H9 (cell line): ENCODE results near the gene SRGAP1. TPM values are rescaled to one million over a fixed set of nuclear protein-coding genes. Genes with fewer than 3 reads are reported as not detected.

Source experiments
- DNase-seq: peaks from one replicate; pipeline ENCODE4 v3.0.0-alpha.2; 2017
- H2AFZ ChIP-seq: one replicate; pipeline ENCODE4 v1.6.1; 2013; ENCODE audit warnings: mild to moderate bottlenecking, low read length, control low read depth, moderate library complexity
- H2AK5ac ChIP-seq: 2 replicates; pipeline ENCODE4 v1.6.1; 2013; ENCODE audit warnings: low read length, control low read depth, mixed read lengths; ENCODE audit not compliant: insufficient read length
- H2BK120ac ChIP-seq: one replicate; pipeline ENCODE4 v1.6.1; 2013; ENCODE audit warnings: low read depth, mild to moderate bottlenecking, low read length, control low read depth, inconsistent platforms; ENCODE audit not compliant: poor library complexity, severe bottlenecking
- H2BK12ac ChIP-seq: 2 replicates; pipeline ENCODE4 v1.6.1; 2013; ENCODE audit warnings: low read length, control low read depth, mixed read lengths, low read depth; ENCODE audit not compliant: insufficient read length
- H2BK15ac ChIP-seq: 2 replicates; pipeline ENCODE4 v1.6.1; 2013; ENCODE audit warnings: low read depth, low read length, control low read depth
- H2BK20ac ChIP-seq: one replicate; pipeline ENCODE4 v1.6.1; 2013; ENCODE audit warnings: low read depth, mild to moderate bottlenecking, low read length, control low read depth, inconsistent platforms; ENCODE audit not compliant: poor library complexity, severe bottlenecking
- H2BK5ac ChIP-seq: 2 replicates; pipeline ENCODE4 v1.6.1; 2013; ENCODE audit warnings: low read length, control low read depth, mixed read lengths; ENCODE audit not compliant: insufficient read length
- H3K14ac ChIP-seq: 2 replicates; pipeline ENCODE4 v1.6.1; 2013; ENCODE audit warnings: low read length, control low read depth; ENCODE audit not compliant: insufficient read depth
- H3K18ac ChIP-seq: 2 replicates; pipeline ENCODE4 v1.6.1; 2013; ENCODE audit warnings: low read depth, mild to moderate bottlenecking, mixed read lengths, low read length, control low read depth; ENCODE audit not compliant: insufficient read length
- H3K23ac ChIP-seq: 2 replicates; pipeline ENCODE4 v1.6.1; 2013; ENCODE audit warnings: low read length, control low read depth, mixed read lengths, low read depth; ENCODE audit not compliant: insufficient read length
- H3K23me2 ChIP-seq: 2 replicates; pipeline ENCODE4 v1.6.1; 2013; ENCODE audit warnings: low read depth, mild to moderate bottlenecking, mixed read lengths, low read length, control low read depth; ENCODE audit not compliant: insufficient read length, poor library complexity, severe bottlenecking
- H3K27ac ChIP-seq: 2 replicates; pipeline ENCODE4 v1.5.1; 2013; ENCODE audit warnings: low read length, control low read depth, mixed read lengths, low read depth; ENCODE audit not compliant: insufficient read length
- H3K27me3 ChIP-seq: 2 replicates; pipeline ENCODE4 v1.6.1; 2013; ENCODE audit warnings: low read length, control low read depth, inconsistent platforms; ENCODE audit not compliant: insufficient read depth
- H3K4ac ChIP-seq: 2 replicates; pipeline ENCODE4 v1.6.1; 2013; ENCODE audit warnings: low read depth, mild to moderate bottlenecking, control low read depth, inconsistent platforms, low read length, moderate library complexity
- H3K4me1 ChIP-seq: 2 replicates; pipeline ENCODE4 v1.6.1; 2013; ENCODE audit warnings: low read length, control low read depth, inconsistent platforms; ENCODE audit not compliant: insufficient read depth
- H3K4me2 ChIP-seq: 2 replicates; pipeline ENCODE4 v1.6.1; 2013; ENCODE audit warnings: low read length, control low read depth, mixed read lengths; ENCODE audit not compliant: insufficient read length, insufficient read depth
- H3K56ac ChIP-seq: 2 replicates; pipeline ENCODE4 v1.6.1; 2013; ENCODE audit warnings: low read depth, mild to moderate bottlenecking, mixed read lengths, low read length, control low read depth; ENCODE audit not compliant: insufficient read length
- H3K79me1 ChIP-seq: 2 replicates; pipeline ENCODE4 v1.6.1; 2013; ENCODE audit warnings: low read depth, mild to moderate bottlenecking, moderate library complexity, low read length, control low read depth, inconsistent platforms; ENCODE audit not compliant: insufficient read depth, poor library complexity, severe bottlenecking
- H3K79me2 ChIP-seq: 2 replicates; pipeline ENCODE4 v1.6.1; 2013; ENCODE audit warnings: low read length, control low read depth, inconsistent platforms; ENCODE audit not compliant: insufficient read depth
- H3K9ac ChIP-seq: 2 replicates; pipeline ENCODE4 v1.6.1; 2013; ENCODE audit warnings: low read length, control low read depth, mixed read lengths; ENCODE audit not compliant: insufficient read length; ENCODE audit errors: extremely low read depth
- H3K9me3 ChIP-seq: one replicate; pipeline ENCODE4 v1.6.1; 2013; ENCODE audit warnings: low read depth, low read length, inconsistent platforms; ENCODE audit not compliant: control insufficient read depth
- H3T11ph ChIP-seq: one replicate; pipeline ENCODE4 v1.6.1; 2013; ENCODE audit warnings: mild to moderate bottlenecking, low read length, control low read depth, inconsistent platforms
- H4K20me1 ChIP-seq: one replicate; pipeline ENCODE4 v1.6.1; 2013; ENCODE audit not compliant: control insufficient read depth, insufficient read length, insufficient read depth
- H4K5ac ChIP-seq: 2 replicates; pipeline ENCODE4 v1.6.1; 2013; ENCODE audit warnings: low read depth, mild to moderate bottlenecking, mixed read lengths, low read length, control low read depth; ENCODE audit not compliant: insufficient read length
- H4K8ac ChIP-seq: replicated peaks from 2 replicates; pipeline ENCODE4 v1.6.1; 2013; ENCODE audit warnings: low read length, control low read depth, mixed read lengths, low read depth; ENCODE audit not compliant: insufficient read length
- H4K91ac ChIP-seq: 2 replicates; pipeline ENCODE4 v1.6.1; 2013; ENCODE audit warnings: low read depth, mild to moderate bottlenecking, moderate library complexity, mixed read lengths, low read length, control low read depth; ENCODE audit not compliant: insufficient read length
- H3K27ac Mint-ChIP-seq, 3 experiments: 2 replicates in 2 of 3; 3 replicates in 1 of 3; pipeline ENCODE4 v1.8.0; 2020 to 2021; ENCODE audit warnings: mixed read lengths in 3 of 3, mild to moderate bottlenecking in 1 of 3, moderate library complexity in 1 of 3
- H3K27me3 Mint-ChIP-seq: 2 replicates; pipeline ENCODE4 v1.8.0; 2021; ENCODE audit warnings: low read depth, mild to moderate bottlenecking, moderate library complexity, mixed read lengths
- H3K36me3 Mint-ChIP-seq, 3 experiments: 2 replicates in 2 of 3; 3 replicates in 1 of 3; pipeline ENCODE4 v1.8.0; 2020 to 2021; ENCODE audit warnings: low read depth in 3 of 3, mixed read lengths in 3 of 3; ENCODE audit not compliant: insufficient read depth in 1 of 3
- H3K4me1 Mint-ChIP-seq, 2 experiments: 2 replicates each; pipeline ENCODE4 v1.8.0; 2020; ENCODE audit warnings: mixed read lengths in 2 of 2
- H3K4me3 Mint-ChIP-seq, 2 experiments: 2 replicates in 1 of 2; 3 replicates in 1 of 2; pipeline ENCODE4 v1.8.0; 2020 to 2021; ENCODE audit warnings: mild to moderate bottlenecking in 2 of 2, mixed read lengths in 2 of 2, moderate library complexity in 1 of 2
- H3K9me3 Mint-ChIP-seq, 2 experiments: 2 replicates in 1 of 2; 3 replicates in 1 of 2; pipeline ENCODE4 v1.8.0; 2020; ENCODE audit warnings: mild to moderate bottlenecking in 2 of 2, mixed read lengths in 2 of 2, moderate library complexity in 1 of 2
- CTCF ChIP-seq: fragments of 200-600 bp; sonication (generic); conservative IDR thresholded peaks from 3 replicates; pipeline ENCODE4 v1.8.0; 2021; ENCODE audit warnings: antibody characterized with exemption, mild to moderate bottlenecking
- WGBS: extraction: QIAGEN DNeasy Blood & Tissue Kit; methylation state at CpG from one replicate; pipeline ENCODE4 v1.1.7; 2013; ENCODE audit warnings: missing lambda C conversion rate, low lambda C conversion rate, mixed read lengths; ENCODE audit not compliant: insufficient read length; ENCODE audit errors: extremely low coverage; 5-methylcytosine and 5-hydroxymethylcytosine counted together
- long read RNA-seq: library from polyadenylated mRNA; unstranded; transcript quantifications from one replicate; pipeline ENCODE4 v2.0.0, GENCODE V29; 2020
- total RNA-seq: library from RNA; stranded (reverse); gene quantifications from 2 replicates; pipeline ENCODE4 v1.2.1, GENCODE V29; 2021

Gene SRGAP1
- total RNA-seq: 3.4 and 4.8 TPM in 2 replicates
- long read RNA-seq: 0 reads

GRCh38 chr12:63844391-63845341 is at the start of gene SRGAP1:
Gene SRGAP1, plus strand, starts transcription at chr12:63844700. Its CDS starts 117 bp downstream, at chr12:63844817.
- no peak within 1 kb of the TSS for H2BK15ac ChIP-seq
- H4K5ac ChIP-seq: no peak within 1 kb of the TSS
- H3K56ac ChIP-seq: no peak within 1 kb of the TSS
- H3K14ac ChIP-seq: peak within 1 kb of the TSS; percentile 91
- peaks cover 3% of the 10 kb centered on the region; the same call in 1 of the 2 replicates for H3K4me1 ChIP-seq
- no peaks in the 10 kb centered on the region for H3K79me1 ChIP-seq
- peaks cover 5% of the 10 kb centered on the region; the same call in 1 of the 2 replicates for H3K79me2 ChIP-seq
- H3K18ac ChIP-seq: peak within 1 kb of the TSS; percentile 50
- H3K9ac ChIP-seq: peak within 1 kb of the TSS; percentile 59
- H2AK5ac ChIP-seq: no peak within 1 kb of the TSS
- peak within 1 kb of the TSS; percentile 89 for H2AFZ ChIP-seq
- H2BK120ac ChIP-seq: no peak within 1 kb of the TSS
- H3K23ac ChIP-seq: no peak within 1 kb of the TSS
- no peak within 1 kb of the TSS for H4K91ac ChIP-seq
- no peak within 1 kb of the TSS for H3T11ph ChIP-seq
- Mint-ChIP-seq H3K27me3 (peaks cover 10% of the 10 kb centered on the region), H3K27ac (peak within 1 kb of the TSS in 2 of 3 experiments; percentile 59 to 72; a peak in 2 of 7 replicates), H3K9me3 (no peaks in the 10 kb centered on the region), H3K4me3 (peak within 1 kb of the TSS; percentile 95 to 99), H3K36me3 (peaks cover 0 to 2% (median 0%) of the 10 kb centered on the region in 3 experiments; a peak in 1 of 7 replicates), H3K4me1 (peaks cover 21 to 22% of the 10 kb centered on the region in 2 experiments)
- no peak within 1 kb of the TSS for H3K27ac ChIP-seq
- no peaks in the 10 kb centered on the region for H3K27me3 ChIP-seq
- peak within 1 kb of the TSS; percentile 99 for H3K4me2 ChIP-seq
- no peak within 1 kb of the TSS for H4K8ac ChIP-seq
- peaks cover 13% of the 10 kb centered on the region for H3K23me2 ChIP-seq
- no peaks in the 10 kb centered on the region for H3K9me3 ChIP-seq
- H2BK12ac ChIP-seq: no peak within 1 kb of the TSS
- no peak within 1 kb of the TSS for H3K4ac ChIP-seq
- DNase-seq: peak; percentile 53
- WGBS: no CpG with 5 or more reads among the region's 52 CpGs
- TF ChIP-seq CTCF: no peak
- H2BK20ac ChIP-seq: no peak within 1 kb of the TSS
- H4K20me1 ChIP-seq: no peaks in the 10 kb centered on the region
- no peak within 1 kb of the TSS for H2BK5ac ChIP-seq
